Progenitor cell of endocrine pancreas (in vitro differentiated cells): ENCODE results near the gene BTN3A1. TPM values are rescaled to one million over a fixed set of nuclear protein-coding genes. Genes with fewer than 3 reads are reported as not detected.

Source experiments
- DNase-seq: peaks from one replicate; pipeline ENCODE4 v3.0.0; 2021; ENCODE audit warnings: low spot score; ENCODE audit not compliant: unreplicated experiment
- H3K27ac Mint-ChIP-seq: 2 replicates; pipeline ENCODE4 v1.8.0; 2021; ENCODE audit warnings: mild to moderate bottlenecking, moderate library complexity, mixed read lengths
- H3K27me3 Mint-ChIP-seq: 2 replicates; pipeline ENCODE4 v1.8.0; 2021; ENCODE audit warnings: mixed read lengths
- H3K36me3 Mint-ChIP-seq: 2 replicates; pipeline ENCODE4 v1.8.0; 2022; ENCODE audit warnings: mixed read lengths; ENCODE audit not compliant: insufficient read depth
- H3K4me1 Mint-ChIP-seq: 2 replicates; pipeline ENCODE4 v1.8.0; 2021; ENCODE audit warnings: low read depth, mixed read lengths
- H3K4me3 Mint-ChIP-seq: 2 replicates; pipeline ENCODE4 v1.8.0; 2021; ENCODE audit warnings: low read depth, mild to moderate bottlenecking, moderate library complexity, mixed read lengths
- H3K9me3 Mint-ChIP-seq: 2 replicates; pipeline ENCODE4 v1.8.0; 2021; ENCODE audit warnings: low read depth, mixed read lengths
- CTCF ChIP-seq: fragments of 200-600 bp; sonication (generic); IDR thresholded peaks from one replicate; pipeline ENCODE4 v1.5.0; 2021; ENCODE audit warnings: antibody characterized with exemption, mild to moderate bottlenecking; ENCODE audit not compliant: unreplicated experiment
- total RNA-seq: library from RNA; stranded (reverse); gene quantifications from 2 replicates; pipeline ENCODE4 v1.2.1, GENCODE V29; 2021

Gene BTN3A1
- total RNA-seq, 1 donor from 2014 or later, result 9.6 TPM

DNA sequence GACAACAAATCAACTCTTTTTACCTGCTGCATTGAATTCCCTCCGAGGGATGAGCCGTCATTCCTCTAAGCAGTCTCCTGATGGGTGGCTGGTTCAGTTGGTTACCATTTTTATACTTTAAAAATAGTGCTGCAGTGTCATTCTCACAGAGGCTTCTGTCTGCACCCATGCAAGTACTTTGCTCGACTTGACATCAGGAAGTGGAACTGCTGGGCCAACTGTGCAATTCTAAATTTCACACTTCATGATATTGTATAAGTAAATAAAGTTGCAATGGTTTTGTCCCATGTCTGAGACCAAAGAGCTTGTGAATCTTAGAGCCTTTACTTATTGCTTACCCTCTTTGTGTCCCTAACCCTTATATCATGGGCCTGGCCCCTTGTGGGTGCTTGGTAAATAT is 2.5 kb downstream of the BTN3A1 start:
- TF ChIP-seq CTCF, result no peak
- Mint-ChIP-seq H3K36me3 (peaks cover 4% of the 10 kb centered on the region), H3K9me3 (no peaks in the 10 kb centered on the region), H3K27me3 (no peaks in the 10 kb centered on the region), H3K27ac (no peak overlapping the region), H3K4me3 (no peak overlapping the region), H3K4me1 (peaks cover 8% of the 10 kb centered on the region)
- no peak for DNase-seq

DNA sequence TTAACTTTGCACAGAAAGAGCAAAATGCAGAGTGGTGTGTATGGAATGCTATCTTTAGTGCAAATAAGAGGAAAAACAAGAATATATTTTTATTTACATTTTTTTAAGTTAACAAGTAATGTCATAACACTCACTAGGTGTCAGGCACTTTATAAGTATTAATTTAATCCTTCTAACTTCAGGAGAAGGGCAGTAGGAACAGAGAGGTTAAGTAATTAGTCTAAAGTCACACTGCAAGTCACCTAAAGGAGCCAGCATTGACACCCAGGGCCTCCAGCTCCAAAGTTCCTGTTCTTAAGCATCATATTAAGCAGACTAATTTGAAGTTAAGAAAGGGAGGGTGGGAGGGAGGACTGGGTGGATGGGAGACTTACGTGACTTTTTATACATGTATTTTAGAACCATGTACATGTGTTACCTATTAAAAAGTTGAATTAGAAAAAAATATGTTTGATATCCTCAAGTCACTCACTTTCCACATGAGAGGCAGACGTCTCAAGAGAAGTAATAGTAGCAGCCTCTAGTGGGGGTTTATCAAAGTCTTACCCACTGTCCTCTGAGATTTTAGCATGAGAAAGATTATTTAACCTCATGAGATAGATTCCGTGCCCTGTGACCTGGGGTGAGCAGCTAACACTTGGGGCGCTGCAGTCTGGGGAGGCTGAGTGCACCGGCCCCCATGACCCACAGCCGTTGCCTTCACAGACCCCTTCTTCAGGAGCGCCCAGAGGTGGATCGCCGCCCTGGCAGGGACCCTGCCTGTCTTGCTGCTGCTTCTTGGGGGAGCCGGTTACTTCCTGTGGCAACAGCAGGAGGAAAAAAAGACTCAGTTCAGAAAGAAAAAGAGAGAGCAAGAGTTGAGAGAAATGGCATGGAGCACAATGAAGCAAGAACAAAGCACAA is 7.0 kb downstream of the BTN3A1 start:
- TF ChIP-seq CTCF, result no peak
- peaks cover 4% of the 10 kb centered on the region for H3K36me3 Mint-ChIP-seq
- no peaks in the 10 kb centered on the region for H3K27me3 Mint-ChIP-seq
- no peak for DNase-seq
- no peaks in the 10 kb centered on the region for H3K4me1 Mint-ChIP-seq
- no peaks in the 10 kb centered on the region for H3K9me3 Mint-ChIP-seq
- H3K27ac Mint-ChIP-seq, result no peak overlapping the region
- H3K4me3 Mint-ChIP-seq, result no peak overlapping the region

DNA sequence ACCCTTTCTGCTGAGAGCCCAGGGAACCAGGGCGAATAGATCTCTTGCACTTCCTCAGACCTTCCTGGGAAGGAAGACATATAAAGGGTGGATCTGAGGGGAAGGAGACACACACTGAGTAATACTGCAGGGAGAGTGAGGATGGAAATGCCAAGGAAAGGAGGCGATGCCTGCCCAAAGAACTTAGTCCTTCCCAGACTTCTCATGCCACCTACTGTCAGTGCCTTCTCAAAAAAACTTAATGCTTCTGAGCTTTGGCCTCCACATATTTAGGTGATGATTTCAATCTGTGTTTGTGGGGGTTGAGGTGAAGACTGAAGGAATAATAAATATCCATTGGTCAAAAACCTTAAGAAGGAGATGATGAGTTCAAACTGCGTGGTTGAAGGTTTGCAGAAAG is 9.7 kb downstream of the BTN3A1 start:
- Mint-ChIP-seq H3K4me3 (no peak overlapping the region), H3K27ac (no peak overlapping the region), H3K9me3 (peaks cover 3% of the 10 kb centered on the region), H3K36me3 (no peaks in the 10 kb centered on the region), H3K27me3 (peaks cover 3% of the 10 kb centered on the region), H3K4me1 (no peaks in the 10 kb centered on the region)
- DNase-seq, result no peak
- no peak for TF ChIP-seq CTCF

DNA sequence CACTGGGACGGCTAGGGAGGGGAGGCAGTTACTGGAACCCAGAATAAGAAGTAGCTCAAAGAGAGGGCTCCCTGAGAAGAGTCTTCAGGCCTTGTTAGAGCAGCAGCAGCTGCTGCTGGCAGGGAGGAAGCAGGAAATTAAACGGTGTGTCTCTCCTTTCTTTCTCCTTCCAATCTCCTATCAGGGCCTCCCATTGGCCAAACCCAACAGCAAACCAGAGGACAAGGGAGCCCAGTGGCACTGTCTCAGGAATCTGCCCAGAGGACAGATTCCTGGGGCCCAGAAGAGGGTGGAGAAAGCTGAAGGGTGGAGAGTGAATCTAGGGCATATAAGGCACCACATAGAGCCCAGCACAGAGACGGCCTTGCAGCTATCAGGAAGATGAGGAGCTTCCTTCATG is 10.2 kb downstream of the BTN3A1 start:
- no peak overlapping the region for H3K4me3 Mint-ChIP-seq
- peaks cover 5% of the 10 kb centered on the region for H3K9me3 Mint-ChIP-seq
- H3K27me3 Mint-ChIP-seq, result peaks cover 3% of the 10 kb centered on the region
- no peak overlapping the region for H3K27ac Mint-ChIP-seq
- DNase-seq, result no peak
- no peaks in the 10 kb centered on the region for H3K4me1 Mint-ChIP-seq
- no peak for TF ChIP-seq CTCF
- H3K36me3 Mint-ChIP-seq, result no peaks in the 10 kb centered on the region

GRCh38 chr6:26412954-26413353 is 10.9 kb downstream of the BTN3A1 start:
- H3K4me1 Mint-ChIP-seq, result no peaks in the 10 kb centered on the region
- DNase-seq, result no peak
- H3K36me3 Mint-ChIP-seq, result no peaks in the 10 kb centered on the region

More at GRCh38 chr6:26412954-26413353, 10.9 kb downstream of the BTN3A1 start:
- Mint-ChIP-seq H3K27me3 (peaks cover 3% of the 10 kb centered on the region), H3K9me3 (peaks cover 10% of the 10 kb centered on the region), H3K4me3 (no peak overlapping the region), H3K27ac (no peak overlapping the region)
- TF ChIP-seq CTCF, result no peak
